Kasumi-1 (cell line): ENCODE results near the gene PPAN.
A peak's percentile ranks its signal among the peaks of the same experiment; 100 is the strongest.

ENCODE experiments used
- DNase-seq, 2 experiments: peaks; one replicate each; lab custom pipeline; 2025; lab: John Stamatoyannopoulos, UW

Gene PPAN

DNA sequence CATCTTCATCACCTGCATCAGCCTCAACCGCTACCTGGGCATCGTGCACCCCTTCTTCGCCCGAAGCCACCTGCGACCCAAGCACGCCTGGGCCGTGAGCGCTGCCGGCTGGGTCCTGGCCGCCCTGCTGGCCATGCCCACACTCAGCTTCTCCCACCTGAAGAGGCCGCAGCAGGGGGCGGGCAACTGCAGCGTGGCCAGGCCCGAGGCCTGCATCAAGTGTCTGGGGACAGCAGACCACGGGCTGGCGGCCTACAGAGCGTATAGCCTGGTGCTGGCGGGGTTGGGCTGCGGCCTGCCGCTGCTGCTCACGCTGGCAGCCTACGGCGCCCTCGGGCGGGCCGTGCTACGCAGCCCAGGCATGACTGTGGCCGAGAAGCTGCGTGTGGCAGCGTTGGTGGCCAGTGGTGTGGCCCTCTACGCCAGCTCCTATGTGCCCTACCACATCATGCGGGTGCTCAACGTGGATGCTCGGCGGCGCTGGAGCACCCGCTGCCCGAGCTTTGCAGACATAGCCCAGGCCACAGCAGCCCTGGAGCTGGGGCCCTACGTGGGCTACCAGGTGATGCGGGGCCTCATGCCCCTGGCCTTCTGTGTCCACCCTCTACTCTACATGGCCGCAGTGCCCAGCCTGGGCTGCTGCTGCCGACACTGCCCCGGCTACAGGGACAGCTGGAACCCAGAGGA, 7.9 kb downstream of the PPAN start:
- DNase-seq: no peak

DNA sequence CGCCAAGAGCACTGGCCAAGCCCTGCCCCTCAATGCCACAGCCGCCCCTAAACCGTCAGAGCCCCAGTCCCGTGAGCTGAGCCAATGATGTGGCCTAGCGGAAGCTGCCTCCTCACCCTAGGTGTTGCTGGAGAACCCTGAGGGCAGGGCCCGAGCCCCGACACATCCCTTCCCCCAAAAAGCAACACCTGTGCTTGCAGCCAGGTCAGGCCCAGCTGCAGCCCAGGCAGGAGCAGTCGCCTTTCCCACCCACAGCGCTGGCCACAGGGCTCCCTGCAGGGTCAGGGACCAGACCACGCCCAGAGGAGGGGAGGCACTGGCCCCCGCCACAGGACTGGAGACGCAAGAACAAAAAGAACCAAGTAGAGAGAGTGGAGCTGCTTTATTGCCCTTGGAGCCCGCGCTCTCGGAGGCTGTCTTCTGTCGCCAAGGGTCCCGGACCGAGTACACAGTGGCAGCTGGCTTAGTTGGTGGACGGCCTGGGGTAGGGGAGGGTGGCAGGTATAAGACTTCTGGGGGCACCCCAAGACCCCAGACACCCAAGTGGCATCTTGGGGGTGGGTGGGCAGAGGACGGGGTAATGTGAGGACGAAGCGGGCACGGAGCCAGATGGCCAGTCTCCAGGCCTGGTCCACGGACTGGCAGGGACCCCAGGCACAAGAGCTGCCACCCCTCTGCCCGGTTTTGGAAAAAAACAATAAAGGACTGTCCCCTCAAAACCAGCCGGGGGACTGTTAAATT, 8.7 kb downstream of the PPAN start:
- DNase-seq: no peak

DNA sequence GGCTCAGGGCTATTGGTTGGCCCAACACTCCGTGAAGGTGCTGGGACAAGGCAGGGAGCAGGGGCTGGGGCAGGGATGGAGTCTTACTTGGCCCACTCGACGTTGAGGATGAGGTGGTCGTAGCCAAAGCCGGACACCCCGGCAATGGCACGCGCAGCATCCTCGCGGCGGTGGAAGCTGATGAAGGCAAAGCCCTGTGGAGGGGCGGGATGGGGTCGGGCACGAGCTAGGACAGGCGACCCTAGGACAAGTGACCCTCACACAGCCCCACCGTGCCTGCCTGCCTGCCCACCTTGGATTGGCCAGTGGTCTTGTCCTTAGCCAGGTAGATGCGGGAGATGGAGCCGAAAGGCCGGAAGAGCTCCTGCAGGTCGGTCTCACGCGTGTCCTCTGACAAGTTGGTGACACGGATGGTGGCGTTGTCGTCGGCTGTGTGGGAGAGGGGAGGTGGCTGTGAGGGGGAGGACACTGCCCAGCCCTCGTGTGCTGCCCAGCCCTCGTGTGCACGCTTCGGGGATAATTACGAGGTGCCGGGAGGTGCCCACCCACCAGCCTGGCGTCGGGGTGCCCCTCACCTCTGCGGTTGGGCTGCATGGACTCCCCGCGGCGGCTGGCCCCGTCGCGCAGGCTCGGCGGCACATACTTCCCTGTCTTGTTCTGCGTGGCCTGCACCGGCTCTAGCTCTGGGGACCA, 9.4 kb downstream of the PPAN start:
- DNase-seq: no peak

DNA sequence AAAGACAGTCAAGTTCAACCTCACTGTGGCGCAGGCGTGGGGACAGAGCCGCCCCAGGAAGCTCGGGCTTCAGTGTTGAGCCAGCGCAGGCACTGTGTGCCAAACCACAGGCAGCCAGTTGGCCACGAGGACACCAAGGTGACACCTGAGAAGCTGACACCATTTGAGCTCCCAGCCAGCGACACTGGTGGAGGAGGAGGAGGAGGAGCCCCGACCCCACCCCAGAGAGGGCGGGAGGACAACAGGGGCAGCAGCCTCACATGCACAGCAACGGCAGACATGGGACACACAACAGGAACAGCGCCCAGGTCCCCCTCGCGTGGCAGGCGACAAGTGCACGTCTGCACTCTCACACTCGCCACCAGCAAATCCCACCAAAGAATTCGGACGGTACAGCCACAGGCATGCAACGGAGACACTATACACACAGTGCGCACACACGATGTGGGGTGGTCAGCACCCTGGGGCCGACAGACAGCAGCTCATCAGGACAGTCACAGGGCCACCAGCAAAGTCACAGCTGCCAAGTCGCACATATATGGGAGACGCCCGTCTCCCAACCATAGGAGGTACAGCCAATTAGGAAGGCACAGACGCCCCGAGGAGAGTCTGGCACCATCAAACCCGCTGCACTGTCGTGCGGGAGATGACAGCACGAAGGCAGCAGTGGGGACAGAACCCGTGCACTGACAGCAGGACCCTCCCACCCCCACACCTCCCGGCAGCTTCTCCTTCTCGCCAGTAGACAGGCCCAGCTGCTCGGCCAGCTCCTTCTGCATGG, 10.1 kb downstream of the PPAN start:
- DNase-seq: no peak

DNA sequence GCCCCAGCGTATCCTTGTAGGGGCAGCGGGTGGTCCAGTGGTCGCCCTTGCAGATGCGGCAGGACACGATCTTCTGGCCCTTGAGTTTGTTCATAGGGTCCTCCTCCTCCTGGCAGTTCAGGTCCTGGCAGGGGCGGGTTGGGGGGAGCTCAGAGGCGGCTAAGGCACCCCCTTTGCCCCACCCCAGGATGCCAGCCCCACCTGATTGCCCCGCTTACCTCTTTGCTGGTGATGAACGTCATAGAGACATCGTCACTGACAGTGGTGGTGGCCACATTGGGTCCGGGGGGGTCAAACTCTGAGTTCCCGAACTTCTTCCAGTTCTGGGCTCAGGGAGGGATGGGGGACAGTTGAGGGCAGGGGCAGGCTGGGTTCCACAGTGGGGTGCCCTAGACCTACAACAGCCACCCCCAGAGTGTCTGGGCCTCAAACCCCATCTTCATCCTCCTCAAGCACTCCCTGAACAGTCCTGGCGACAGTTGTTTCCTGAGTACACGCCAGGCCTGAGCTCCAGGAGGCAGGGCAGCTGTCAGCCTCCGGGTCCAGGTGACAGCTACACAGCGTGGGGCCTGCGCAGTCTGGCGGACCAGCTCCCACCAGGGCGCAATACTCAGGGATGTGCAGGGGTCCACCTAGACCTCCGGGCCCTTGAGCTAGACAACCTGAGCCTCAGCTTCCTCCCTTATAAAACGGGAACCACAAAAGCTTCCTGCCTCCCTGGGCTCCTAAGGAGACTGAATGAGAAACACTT, 10.9 kb downstream of the PPAN start:
- DNase-seq: no peak

DNA sequence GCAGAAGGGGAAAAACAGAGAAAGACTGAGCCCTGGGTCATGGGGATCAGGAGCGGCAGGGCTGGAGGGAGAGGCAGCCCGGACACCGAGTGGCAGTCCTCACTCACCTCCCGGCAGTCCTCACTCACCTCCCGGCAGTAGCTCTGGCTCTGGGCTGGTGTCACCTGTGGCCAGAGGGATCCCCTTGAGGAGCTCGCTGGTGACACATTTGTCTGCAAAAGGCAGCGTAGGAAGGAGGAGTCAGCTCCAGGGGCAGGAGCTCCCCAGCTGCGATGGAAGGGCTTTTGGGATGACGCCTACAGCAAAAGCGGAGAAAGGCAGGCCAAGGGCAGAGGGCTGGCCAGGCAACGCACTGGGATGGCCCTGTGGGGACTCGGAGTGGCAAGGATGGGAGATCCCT, 12.8 kb downstream of the PPAN start:
- DNase-seq: no peak

DNA sequence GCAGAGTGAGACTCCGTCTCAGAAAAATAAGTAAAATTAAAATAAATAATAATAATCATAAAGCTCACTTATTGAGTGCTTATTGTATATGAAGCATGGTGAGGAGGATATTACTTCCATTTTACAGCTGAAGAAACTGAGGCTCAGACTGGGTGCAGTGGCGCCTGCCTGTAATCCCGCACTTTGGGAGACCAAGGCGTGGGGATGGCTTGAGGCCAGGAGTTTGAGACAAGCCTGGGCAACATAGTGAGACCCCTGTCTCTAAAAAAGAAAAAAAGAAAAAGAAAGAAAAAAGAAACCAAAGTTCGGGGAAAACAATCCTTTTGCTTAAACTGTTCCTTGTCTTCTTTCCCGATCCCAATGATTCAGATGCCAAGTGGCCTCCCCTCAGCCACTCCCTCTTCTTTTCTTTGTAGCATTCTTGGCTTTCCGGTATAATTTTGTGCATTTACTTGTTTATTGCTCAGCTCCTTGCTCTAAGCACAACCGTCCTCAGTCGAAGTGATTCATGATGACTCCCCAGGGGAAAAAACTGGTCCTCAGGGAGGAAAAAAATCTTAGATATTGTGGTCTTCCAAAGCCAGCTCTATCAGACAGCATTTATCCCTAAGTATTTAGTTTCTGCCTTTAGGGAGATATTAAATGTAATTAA, 14.5 kb downstream of the PPAN start:
- no peak for DNase-seq

DNA sequence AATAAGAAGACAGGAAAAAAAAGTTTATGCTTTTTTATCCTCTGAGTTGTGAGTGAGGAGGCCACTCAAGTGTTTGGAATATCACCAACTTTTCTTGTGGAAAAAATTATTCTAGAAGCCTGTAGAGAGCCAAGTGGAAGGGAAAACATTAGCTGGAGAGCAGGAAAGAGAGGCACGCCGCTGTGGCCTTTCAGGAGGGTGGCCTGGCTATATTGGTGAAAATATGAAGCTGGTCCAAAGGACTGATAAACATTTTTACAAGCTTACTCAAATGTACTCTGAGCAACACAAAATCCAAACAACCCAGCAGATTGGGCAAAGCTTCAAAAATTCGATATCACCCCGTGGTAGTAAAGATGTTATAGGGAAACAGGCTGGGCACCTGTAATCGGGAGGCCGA, 15.9 kb downstream of the PPAN start:
- DNase-seq: no peak

DNA sequence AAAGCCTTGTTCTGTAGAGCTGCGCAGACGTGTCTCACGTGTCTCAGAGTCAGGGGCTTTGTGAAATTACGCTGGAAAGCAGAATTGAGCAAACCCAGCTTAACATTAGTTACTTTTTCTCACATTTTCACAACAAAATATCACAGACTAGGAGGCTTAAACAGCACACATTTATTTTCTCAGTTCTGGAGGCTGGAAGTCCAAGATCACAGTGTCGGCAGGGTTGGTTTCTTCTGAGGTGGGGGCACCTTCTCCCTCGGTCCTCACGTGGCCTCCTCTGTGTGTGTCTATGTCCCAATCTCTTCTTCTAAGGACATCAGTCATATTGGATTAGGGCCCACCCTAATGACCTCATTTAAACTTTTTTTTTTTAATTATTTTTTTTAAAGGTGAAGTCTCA, 18.3 kb downstream of the PPAN start:
- DNase-seq: no peak

DNA sequence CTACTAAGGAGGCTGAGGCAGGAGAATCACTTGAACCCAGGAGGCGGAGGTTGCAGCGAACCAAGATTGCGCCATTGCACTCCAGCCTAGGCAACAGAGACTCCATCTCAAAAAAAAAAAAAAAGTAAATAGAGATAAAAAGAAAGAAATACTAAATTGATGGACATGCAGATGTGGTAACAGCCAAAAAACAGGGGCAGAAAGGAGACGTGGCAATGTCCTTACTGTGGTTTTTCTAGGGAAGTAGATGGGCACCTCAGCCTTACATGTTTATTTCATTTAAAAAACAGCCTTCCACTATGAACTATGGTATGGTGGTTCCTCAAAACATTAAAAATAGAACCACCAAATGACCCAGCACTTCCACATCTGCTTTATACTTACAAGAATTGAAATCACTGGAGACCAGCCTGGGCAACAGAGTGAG, 20.1 kb downstream of the PPAN start:
- peak in 1 of 2 experiments; percentile 32 for DNase-seq

DNA sequence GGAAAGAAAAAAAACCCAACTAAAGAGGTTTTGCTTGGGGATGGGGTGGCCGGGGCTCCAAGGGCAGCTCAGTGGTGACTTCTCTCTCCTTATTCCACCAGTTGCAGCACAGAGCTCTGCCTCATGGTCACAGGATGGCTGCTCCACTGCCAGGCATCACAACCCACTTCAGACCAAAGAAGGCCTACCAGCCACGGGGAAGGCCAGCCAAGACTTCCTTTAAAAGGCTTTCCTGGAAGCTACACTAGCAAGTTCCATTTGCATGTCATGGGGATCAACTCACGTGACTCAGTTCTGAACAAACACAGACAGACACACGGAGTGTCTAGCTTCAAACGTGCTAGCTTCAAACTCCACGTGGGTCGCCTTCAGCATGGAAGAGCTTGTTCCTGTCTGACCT, 26.7 kb downstream of the PPAN start:
- DNase-seq: no peak

DNA sequence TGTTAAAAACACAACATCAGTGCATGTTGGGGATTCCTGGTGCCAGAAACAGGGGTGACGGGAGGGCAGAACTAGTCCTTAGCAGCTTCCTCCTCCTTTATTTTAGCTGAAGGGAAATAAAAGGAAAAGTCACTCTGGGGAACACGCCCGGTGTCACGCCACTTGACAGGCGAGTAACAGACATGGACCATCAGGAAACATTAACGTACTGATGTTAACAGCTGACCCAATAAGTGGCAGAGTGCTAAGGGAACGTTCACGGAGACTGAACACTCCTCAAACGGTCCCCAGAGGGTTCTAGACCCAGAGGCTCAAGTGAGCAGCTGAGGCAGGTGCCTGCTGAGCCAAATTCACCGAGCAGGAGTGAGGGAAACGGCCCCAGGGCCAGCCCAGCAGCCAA, 27.4 kb downstream of the PPAN start:
- DNase-seq: no peak

DNA sequence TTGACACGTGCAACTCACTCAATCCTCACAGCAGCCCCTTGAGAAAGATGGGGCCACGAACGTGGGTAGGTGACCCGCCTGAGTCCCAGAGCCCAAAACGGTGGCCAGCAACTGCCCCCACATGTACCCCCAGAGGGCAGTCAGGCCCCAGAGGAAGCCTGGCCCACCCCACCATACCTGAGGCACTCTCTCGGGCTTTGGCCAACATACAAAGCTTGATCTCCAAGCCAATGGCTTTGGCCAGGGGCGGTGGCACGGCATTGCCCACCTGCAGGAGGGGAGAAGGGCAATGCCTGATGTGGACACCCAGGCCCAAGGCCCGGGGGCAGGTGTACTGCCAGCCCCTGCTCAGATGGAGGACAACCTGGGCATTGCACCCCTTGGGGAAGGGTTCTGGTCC, 27.9 kb downstream of the PPAN start:
- no peak for DNase-seq

DNA sequence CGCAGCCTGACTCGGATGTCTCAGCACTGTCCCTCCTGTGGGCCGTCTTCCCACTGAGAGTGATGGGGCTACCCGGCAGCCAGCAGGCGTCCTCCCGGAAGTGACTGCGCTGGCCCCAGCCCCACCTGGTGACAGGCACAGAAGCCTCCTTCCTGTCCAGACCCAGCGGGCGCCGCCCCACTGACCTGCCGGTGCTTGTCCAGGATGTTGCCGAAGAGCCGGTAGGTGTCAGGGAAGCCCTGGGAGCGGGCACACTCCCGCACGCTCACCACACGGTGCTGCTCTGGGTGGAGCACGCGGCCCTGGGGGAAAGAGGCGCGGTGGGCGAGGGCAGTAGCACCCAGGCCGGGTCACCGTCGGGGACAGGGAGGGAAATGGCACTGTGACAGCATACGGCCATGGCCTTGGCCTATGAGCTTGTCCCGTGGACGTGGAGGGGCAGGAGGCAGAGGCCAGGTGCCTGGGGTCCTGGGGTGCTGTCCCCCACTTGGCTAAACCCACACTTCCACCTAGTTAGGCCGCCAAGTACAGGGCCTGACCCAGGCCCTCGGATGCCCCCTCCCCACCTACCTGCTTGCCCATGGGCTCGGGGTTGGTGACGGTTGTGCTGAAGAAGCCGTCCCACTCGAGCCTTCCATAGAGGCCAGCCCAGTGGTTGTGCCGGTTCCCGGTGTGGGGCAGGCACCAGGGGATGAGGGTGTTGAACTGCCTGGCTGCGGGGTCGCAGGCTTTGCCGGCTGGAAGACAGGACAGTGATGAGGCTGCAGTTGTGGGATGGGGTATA, 29.6 kb downstream of the PPAN start:
- no peak for DNase-seq

DNA sequence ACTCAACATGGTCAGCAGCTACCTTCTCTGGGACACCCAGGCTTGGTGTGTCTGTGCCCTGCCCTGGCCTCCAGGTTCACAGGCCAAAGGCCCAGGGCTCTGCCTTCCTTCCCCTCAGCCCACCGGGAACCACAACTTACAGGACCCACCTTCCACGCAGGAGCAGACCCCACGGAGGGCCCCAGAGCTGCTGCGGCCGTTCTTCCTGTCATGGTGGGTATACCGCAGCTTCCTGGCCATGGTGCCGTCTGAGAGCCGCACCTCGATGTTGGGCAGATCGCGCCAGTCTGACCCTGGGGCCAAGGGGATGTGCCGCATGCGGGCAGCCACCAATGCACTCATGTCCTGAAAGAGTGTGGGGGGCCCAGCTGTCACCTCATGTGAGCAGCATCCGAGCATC, 30.8 kb downstream of the PPAN start:
- no peak for DNase-seq

DNA sequence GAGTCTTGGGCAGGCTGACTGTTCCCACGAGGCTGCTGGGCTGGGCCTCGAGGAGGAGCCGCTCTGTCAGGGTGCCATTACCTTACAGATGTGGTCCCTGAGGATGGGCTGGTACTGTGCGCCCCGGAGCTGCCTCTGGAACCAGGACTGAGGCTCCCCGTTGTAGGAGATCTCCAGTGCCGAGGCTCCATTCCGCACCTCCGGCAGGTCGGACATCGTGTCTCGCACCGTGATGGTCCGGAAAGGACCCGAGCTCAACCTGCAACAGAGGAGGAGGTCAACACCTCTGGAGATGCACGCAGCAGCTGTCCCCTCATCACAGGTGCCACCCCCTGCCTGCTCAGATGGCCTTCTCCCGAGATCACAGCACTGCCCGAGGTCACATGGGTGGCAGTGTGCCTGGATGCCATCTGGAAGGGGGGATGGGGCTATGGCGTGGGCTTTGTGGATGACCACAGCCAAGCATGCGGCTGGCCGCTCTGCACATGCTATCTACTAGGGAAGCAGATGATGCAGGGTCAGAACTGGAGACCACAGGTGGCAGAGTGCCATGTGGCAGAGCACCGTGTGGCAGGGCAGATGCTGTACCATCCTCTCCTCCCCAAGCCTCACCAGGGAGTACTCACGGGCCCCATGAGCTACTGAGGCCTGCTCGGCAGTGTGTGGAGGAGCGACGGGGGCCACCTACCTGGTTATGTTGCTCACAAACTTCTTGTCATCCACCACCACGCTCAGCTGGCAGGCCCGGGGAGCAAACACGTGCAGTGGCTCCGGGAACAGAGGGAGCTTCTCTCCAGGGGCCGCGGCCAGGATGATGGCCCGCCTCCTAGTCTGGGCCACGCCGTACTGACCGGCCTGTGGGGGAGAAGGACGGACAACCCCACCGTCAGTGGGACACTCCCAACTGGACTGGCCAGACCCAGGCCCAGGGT, 31.9 kb downstream of the PPAN start:
- no peak for DNase-seq

DNA sequence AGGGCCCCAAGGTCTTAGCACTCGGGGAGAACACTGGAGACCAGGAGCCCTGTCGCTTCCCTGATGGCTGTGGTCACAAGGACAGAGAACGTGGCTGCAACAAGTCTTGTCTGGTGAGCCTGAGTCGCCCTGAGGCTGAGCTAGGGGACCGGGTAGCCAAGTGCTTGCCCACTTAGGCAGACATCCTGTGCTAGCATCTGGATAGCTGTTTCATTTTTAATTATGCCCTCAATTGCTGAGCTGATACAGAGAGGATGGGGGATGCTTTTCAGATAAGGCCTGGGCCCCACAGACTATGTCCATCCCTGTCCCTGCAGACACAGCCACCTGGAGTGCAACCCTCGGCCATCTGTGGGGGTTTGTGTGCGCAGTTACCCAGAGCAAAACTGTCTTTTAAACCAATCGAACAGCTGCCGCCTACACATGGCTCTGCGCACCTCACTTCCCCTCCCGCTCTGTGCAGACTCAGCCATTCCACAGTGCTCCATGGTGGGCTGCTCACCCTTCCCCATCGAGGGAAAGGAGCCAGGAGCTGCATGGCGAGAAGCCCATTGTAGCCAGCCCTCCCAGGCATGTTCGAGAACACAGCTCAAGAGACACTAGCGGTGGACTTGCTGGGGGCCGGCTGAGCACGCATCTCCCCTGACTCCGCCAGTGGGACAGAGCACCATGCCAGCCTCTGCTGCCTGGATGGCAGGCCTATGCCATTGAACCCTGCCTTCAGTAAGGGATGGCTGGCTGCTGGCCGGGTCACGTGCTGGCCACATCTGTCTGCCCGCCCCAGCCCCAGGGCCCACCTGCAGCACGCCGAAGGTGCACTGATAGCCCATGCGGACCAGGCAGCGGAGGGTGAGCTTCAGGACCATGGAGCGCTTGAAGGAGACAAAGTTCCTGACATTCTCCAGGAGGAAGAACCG, 33.0 kb downstream of the PPAN start:
- DNase-seq: no peak

DNA sequence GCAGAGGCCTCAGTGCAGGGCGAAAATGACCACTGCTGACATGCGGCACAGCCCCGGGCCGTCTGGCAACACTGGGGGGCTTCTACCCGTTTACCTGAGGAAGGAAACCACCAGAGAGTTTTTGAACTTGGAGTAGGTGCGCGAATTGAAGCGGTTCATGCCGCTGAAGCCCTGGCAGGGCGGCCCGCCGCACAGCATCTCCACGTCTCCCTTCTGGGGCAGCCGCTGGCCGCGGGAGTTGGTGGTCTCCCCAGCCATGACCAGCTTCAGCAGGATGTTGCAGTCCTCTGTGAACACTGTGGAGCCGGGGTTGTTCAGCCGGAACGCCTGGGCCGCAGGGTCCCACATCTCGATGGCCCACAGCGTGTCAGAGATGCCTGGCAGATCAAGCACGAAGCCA, 33.8 kb downstream of the PPAN start:
- DNase-seq: no peak
